Inferior parietal cortex (tissue), 1 donor: ENCODE measurements around the gene ZPR1.
"Not testable (repeated sequence)": the region's sequence is repeated elsewhere in the genome, so short reads cannot be mapped to it uniquely, and the experiment has no call there.

Source experiments
- DNase-seq: peaks from one replicate; pipeline ENCODE4 v3.0.0-alpha.2; 2016; ENCODE audit errors: extremely low spot score

ZPR1 gene

GRCh38 chr11:116787786-116788486 is at the start of gene ZPR1:
Gene ZPR1, minus strand, starts transcription at chr11:116788023. Its CDS starts 33 bp downstream, at chr11:116787990.
- peak; percentile 78 for DNase-seq

- DNase-seq: no peak
Observed at GRCh38 chr11:116836632-116836991, 48.8 kb upstream of the ZPR1 start.

GRCh38 chr11:116835791-116836631 is 48.2 kb upstream of the ZPR1 start:
- peak; percentile 85 for DNase-seq

- DNase-seq: no peak
Observed at GRCh38 chr11:116835042-116835772, 47.4 kb upstream of the ZPR1 start.

- DNase-seq: not testable (repeated sequence)
Observed at GRCh38 chr11:116834535-116835041, 46.8 kb upstream of the ZPR1 start.

DNA sequence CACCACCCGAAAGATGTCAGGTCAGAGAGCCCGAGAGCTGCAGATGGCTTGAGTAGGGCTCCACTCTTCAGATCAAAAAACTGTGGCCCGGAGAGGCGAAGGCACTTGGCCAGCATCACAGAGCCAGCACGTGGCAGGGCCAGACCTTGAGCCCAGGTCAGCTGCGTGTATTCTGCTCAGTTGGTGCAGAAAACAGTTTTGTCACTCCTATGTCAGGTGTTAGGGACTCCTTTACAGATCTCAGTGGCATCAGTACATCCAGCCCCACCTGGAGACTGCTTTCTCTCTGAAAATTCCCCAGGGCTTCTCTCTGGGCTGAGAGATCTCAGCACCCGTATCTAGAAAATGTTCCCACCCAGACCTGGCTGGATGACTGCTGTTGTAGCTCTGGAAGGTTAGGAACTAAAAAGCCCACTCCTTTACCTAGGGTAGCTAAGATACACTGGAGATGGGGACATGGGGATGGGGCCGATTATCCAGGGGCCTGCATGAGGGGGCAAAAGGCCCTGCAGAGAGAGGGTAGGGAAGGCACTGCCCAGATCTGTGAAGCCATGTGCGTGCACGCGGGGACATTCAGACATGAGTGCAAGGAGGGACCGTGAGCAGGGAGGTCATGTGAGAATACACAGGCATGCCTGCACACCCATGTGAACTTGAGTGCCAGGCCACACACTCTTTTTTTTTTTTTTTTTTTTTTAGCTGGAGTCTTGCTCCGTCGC is 46.2 kb upstream of the ZPR1 start:
- no peak for DNase-seq

DNA sequence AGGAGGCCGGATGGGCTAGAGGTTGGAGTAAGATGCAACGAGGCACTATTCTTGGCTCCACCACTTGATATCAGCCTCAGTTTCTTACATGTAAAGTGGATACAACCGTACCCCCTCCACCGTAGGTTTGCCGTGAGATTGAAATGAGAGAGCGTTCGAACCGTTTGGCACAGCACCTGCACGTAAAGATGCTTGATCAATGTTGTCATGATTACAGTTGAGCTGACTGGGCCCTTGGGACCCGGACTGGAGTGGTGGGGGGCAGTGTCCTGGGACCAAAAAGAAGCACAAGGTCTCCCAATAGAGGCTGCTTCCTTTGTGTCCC is 45.6 kb upstream of the ZPR1 start:
- DNase-seq: no peak

GRCh38 chr11:116832350-116833290 is 44.8 kb upstream of the ZPR1 start:
- DNase-seq: no peak

GRCh38 chr11:116831790-116832349 is 44.0 kb upstream of the ZPR1 start:
- DNase-seq: no peak

- DNase-seq: no peak
Observed at GRCh38 chr11:116830184-116830912, 42.5 kb upstream of the ZPR1 start.

DNA sequence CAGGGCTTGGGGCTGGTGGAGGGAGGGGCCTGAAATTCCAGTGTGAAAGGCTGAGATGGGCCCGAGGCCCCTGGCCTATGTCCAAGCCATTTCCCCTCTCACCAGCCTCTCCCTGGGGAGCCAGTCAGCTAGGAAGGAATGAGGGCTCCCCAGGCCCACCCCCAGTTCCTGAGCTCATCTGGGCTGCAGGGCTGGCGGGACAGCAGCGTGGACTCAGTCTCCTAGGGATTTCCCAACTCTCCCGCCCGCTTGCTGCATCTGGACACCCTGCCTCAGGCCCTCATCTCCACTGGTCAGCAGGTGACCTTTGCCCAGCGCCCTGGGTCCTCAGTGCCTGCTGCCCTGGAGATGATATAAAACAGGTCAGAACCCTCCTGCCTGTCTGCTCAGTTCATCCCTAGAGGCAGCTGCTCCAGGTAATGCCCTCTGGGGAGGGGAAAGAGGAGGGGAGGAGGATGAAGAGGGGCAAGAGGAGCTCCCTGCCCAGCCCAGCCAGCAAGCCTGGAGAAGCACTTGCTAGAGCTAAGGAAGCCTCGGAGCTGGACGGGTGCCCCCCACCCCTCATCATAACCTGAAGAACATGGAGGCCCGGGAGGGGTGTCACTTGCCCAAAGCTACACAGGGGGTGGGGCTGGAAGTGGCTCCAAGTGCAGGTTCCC is 41.8 kb upstream of the ZPR1 start, which contains the start of gene APOC3:
APOC3 (plus strand) TSS at position 383 of the 659 bp plus-strand sequence. CDS start 676 bp downstream, outside the sequence.
- no peak for DNase-seq

- no peak for DNase-seq
Observed at GRCh38 chr11:116828632-116829524, 41.1 kb upstream of the ZPR1 start.

DNA sequence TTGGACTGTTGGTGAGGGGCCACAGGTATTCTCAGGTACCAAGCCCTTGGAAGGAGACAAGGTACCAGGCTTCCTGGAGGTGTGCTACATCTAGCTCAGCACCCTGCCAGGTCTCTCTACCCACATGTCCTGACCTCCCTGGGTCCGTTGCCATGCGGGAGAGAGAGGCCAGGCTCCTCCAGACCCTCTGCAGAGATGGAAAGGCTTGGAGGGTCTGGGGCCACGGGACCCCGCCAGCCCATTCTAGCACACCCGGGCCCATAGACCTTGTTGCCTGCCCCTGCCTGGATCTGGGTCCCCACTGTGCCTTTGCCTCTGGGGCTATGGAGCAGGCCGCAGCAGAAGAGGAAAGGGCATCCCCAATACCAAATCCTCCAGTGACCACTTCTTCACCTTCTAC is 39.6 kb upstream of the ZPR1 start:
- DNase-seq: no peak

- DNase-seq: no peak
Observed at GRCh38 chr11:116826751-116827431, 39.1 kb upstream of the ZPR1 start.

DNA sequence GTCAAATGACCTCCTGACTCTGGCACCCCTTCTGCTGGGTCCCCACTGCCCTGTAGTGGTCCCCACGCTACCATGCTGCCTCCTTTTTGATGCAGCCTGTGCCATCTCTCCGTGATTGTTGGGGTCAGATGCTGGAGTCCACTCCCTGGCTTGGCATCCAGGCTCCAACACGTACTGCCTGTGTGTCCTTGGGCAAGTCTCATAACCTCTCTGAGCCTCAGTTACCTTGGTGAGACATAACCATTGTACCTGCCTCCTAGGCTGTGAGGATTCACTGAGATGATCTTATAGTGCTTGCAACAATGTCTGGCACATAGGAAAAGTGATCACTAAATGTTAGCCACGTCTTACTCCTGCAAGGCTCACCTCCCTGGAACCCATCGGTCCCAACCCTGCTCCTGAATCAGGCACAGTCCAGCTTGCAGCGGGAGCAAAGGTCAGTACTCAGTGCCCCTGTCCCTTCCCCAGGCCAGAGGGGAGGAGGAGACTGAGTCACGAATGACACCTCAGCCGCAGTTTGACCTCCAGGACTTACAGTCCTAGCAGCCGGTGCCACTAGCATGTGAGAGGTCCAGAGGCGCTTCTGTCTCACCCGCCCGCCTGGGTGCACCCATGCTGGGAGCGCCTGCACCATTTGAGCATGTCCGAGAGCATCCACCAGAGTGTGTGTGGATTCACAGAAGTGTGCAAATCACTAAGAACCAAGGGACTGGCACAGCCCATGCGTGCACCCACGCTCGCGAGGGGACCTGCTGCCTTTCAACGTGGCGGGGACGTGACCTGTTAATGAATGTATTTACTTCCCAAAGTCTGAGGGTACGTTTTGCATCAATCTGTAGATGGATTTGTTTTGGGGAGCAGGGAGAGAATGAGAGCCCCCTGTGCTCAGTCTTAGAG is 38.3 kb upstream of the ZPR1 start:
- no peak for DNase-seq

DNA sequence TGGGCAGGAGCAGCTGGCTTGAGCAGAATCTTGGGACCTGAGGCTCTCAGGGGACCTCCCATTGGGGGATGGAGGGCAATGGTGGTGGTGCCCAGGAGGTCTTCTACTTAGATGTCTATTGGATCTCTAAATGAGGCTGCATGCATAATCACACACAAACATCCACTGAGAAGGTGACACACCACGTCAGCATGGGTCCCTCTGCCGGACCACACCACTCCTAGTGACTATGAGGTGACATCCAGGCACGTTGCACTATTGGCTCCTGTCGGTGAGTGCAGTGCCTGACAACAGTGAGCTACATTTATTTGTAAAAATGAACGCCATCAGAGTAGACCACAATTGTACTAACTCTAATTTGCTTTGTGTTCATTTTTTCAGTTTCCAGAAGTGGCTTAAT is 37.6 kb upstream of the ZPR1 start:
- no peak for DNase-seq
